Cerebellar cortex (tissue), 1 donor: Measurements from ENCODE around the gene GATB.

Experiments
- DNase-seq: peaks from one replicate; pipeline ENCODE4 v3.0.0-alpha.2; 2015; ENCODE audit warnings: low spot score

GATB gene

GRCh38 chr4:151694961-151695720, 65.7 kb downstream of the GATB start:
- no peak for DNase-seq

GRCh38 chr4:151692821-151693673, 67.8 kb downstream of the GATB start:
- DNase-seq, result peak; percentile 38

- no peak for DNase-seq
Observed at GRCh38 chr4:151692443-151692782, 68.4 kb downstream of the GATB start.

GRCh38 chr4:151691639-151692442, 69.0 kb downstream of the GATB start:
- no peak for DNase-seq

GRCh38 chr4:151690876-151691275, 69.9 kb downstream of the GATB start:
- peak; percentile 94 for DNase-seq

GRCh38 chr4:151690164-151690870, 70.5 kb downstream of the GATB start:
- no peak for DNase-seq

- peak; percentile 73 for DNase-seq
Observed at GRCh38 chr4:151689211-151689991, 71.4 kb downstream of the GATB start.

- no peak for DNase-seq
Observed at GRCh38 chr4:151688785-151689043, 72.1 kb downstream of the GATB start.

- peak; percentile 65 for DNase-seq
Observed at GRCh38 chr4:151688003-151688784, 72.6 kb downstream of the GATB start.

- DNase-seq, result peak; percentile 20
Observed at GRCh38 chr4:151687021-151687640, 73.7 kb downstream of the GATB start.

GRCh38 chr4:151685303-151685702, 75.5 kb downstream of the GATB start:
- no peak for DNase-seq

- no peak for DNase-seq
Observed at GRCh38 chr4:151681085-151681484, 79.7 kb downstream of the GATB start.

- DNase-seq, result no peak
Observed at GRCh38 chr4:151679231-151679630, 81.6 kb downstream of the GATB start.

GRCh38 chr4:151678048-151678872, 82.5 kb downstream of the GATB start:
- DNase-seq, result no peak

- DNase-seq, result no peak
Observed at GRCh38 chr4:151677193-151677592, 83.6 kb downstream of the GATB start.

GRCh38 chr4:151676301-151676700, 84.5 kb downstream of the GATB start:
- DNase-seq, result no peak

GRCh38 chr4:151675411-151675971, 85.3 kb downstream of the GATB start:
- DNase-seq, result no peak

- DNase-seq, result peak; percentile 84
Observed at GRCh38 chr4:151674804-151675391, 85.9 kb downstream of the GATB start.
